ENCODE results near the gene MAML3.
"Not testable (repeated sequence)": the region's sequence is repeated elsewhere in the genome, so short reads cannot be mapped to it uniquely, and the experiment has no call there.

Gene MAML3

DNA sequence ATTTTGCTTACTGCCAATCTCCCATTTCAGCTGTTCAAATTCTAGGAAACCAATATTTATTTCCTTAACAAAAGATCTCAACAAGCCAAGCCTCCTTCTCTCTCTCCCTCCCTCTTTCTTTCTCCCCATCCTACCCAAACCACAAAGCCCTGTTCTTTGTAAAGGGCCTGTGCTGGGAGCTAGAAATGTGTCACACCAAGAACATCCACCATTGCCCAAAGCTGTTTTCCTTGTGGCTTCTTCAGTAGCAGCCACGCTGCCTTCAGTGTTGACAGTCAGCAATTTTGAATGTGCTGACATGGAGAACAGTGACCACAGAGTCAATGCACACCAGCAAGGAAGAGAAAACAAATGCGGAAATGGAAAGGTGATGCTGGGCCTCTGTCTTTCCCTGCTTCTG is 203.0 kb downstream of the MAML3 start:
- Mint-ChIP-seq H3K36me3 (ENCODE audit: low read depth) (peaks cover 8% of the 10 kb centered on the region), H3K9me3 (peaks cover 4% of the 10 kb centered on the region), H3K27ac (peak overlapping the region; percentile 95), H3K27me3 (ENCODE audit: low read depth) (peaks cover 19% of the 10 kb centered on the region), H3K4me3 (peak overlapping the region; percentile 77), H3K4me1 (ENCODE audit: low read depth) (peaks cover 37% of the 10 kb centered on the region)

DNA sequence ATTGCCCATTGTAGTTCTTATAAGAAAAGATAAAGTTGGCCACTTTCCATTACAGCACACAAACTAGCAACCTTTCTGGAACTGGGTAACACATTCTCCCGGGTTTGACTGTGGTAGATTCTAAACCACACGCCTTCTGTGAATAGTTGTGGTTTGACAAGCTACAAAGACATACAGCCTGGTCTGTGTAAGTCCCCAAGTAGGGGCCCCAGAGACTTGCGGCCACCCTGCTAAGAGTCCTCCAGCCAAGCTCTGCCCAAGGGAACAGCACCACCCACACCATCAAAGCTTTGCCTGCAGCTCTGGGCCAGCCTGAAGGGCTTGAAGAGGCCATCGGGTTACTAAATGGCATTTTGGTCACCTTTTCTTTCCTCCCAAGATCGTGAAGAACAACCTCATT is 203.4 kb downstream of the MAML3 start:
- Mint-ChIP-seq H3K27me3 (ENCODE audit: low read depth) (peaks cover 14% of the 10 kb centered on the region), H3K4me1 (ENCODE audit: low read depth) (peaks cover 37% of the 10 kb centered on the region), H3K4me3 (peak overlapping the region; percentile 77), H3K9me3 (peaks cover 4% of the 10 kb centered on the region), H3K27ac (peak overlapping the region; percentile 95), H3K36me3 (ENCODE audit: low read depth) (peaks cover 8% of the 10 kb centered on the region)

DNA sequence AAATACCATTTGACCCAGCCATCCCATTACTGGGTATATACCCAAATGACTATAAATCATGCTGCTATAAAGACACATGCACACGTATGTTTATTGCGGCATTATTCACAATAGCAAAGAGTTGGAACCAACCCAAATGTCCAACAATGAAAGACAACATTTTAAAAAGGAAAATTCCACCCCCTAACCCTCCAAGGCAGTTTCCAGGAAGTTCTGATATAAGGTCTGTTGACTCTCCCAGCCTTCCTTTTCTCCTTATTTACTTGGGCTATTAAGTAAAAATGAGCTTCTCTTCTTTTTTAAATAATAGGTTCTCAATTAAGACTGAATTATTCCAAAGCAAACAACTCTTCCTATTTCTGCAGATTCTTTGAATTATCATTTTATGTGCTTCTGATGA is 209.1 kb downstream of the MAML3 start:
- H3K36me3 Mint-ChIP-seq (ENCODE audit: low read depth); H3K4me3 Mint-ChIP-seq; H3K9me3 Mint-ChIP-seq; H3K27ac Mint-ChIP-seq: not testable (repeated sequence)
- Mint-ChIP-seq H3K27me3 (ENCODE audit: low read depth) (peaks cover 12% of the 10 kb centered on the region), H3K4me1 (ENCODE audit: low read depth) (peaks cover 15% of the 10 kb centered on the region)

DNA sequence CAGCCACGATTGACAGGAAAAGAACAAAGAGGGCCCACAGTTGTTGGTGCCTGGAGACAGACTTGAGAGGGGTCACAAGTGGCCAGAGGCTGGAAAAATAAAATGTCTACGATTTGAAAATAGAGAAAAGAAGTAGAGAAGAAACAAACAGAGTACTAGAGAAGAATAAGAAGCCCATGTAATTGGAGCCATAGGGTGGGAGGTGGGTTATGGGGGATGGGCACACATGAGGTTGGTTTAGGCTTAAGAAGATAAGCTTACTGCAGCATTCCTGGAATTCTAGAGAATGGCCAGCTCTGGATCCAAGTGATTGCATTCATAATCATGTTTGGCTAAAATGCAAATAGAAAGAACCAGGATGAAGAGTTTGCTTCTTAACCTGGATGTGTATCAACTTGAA is 210.7 kb downstream of the MAML3 start:
- Mint-ChIP-seq H3K36me3 (ENCODE audit: low read depth) (peaks cover 2% of the 10 kb centered on the region), H3K9me3 (no peaks in the 10 kb centered on the region), H3K4me1 (ENCODE audit: low read depth) (peaks cover 8% of the 10 kb centered on the region), H3K27ac (no peak overlapping the region), H3K4me3 (no peak overlapping the region), H3K27me3 (ENCODE audit: low read depth) (peaks cover 12% of the 10 kb centered on the region)

DNA sequence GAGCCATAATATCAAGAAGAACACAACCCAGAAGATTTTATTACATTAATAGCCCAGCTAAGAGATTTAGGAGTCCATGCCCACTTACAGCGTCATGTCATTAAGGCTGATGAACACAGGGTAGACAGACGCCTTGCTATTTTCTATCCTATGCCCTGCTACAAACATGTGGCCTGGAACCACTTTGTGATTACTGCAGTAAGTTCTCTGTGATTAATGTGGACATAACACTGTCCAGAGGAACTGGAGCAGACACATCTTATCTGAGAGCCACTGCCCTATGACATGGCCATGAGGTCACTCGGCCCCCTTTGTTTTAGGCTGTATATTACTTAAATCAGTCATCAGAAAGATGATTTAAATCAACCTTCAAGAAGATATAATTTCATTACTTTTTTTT is 211.7 kb downstream of the MAML3 start:
- Mint-ChIP-seq H3K4me1 (ENCODE audit: low read depth) (peaks cover 7% of the 10 kb centered on the region), H3K36me3 (ENCODE audit: low read depth) (peaks cover 2% of the 10 kb centered on the region), H3K27me3 (ENCODE audit: low read depth) (peaks cover 12% of the 10 kb centered on the region), H3K9me3 (no peaks in the 10 kb centered on the region), H3K27ac (no peak overlapping the region), H3K4me3 (no peak overlapping the region)

DNA sequence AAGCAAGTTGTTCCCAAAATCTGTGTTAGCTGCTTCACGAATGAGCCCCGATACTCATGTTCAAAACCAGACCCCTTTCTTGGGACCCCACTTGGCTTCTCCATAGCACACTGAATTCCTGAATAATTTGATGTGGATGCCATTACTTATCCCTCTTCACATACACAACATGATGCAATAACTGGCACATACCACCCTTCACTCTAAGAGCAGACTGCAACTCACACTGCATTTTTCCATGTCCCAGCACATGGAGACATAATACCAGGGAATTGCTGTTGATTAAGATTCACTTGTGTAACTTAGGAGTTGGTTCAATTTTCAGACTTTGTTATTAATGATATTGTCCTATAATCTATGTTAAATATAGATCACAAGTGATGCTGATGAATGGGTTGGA is 213.4 kb downstream of the MAML3 start:
- Mint-ChIP-seq H3K4me1 (ENCODE audit: low read depth) (no peaks in the 10 kb centered on the region), H3K27me3 (ENCODE audit: low read depth) (peaks cover 7% of the 10 kb centered on the region), H3K4me3 (no peak overlapping the region), H3K36me3 (ENCODE audit: low read depth) (no peaks in the 10 kb centered on the region), H3K27ac (no peak overlapping the region), H3K9me3 (no peaks in the 10 kb centered on the region)

DNA sequence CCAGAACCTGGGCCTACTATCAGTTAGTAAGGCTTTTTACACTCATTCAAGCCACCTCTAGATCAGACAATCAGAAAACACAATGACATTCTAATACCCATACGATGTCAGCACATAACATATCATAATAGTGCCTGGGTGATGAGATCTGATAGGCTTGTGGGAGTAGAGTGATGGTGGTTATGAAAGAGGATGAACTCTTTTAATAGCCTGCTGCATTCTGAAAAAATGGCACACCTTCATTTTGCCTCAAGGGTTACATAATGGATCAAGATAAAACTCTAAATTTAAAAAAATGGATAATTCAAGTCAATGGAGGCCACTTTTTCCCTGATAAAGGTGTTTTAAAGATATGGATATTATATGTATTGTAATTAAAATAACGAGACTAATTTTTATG is 215.6 kb downstream of the MAML3 start:
- no peak overlapping the region for H3K27ac Mint-ChIP-seq
- H3K27me3 Mint-ChIP-seq (ENCODE audit: low read depth), result peaks cover 7% of the 10 kb centered on the region
- no peaks in the 10 kb centered on the region for H3K36me3 Mint-ChIP-seq (ENCODE audit: low read depth)
- H3K9me3 Mint-ChIP-seq, result no peaks in the 10 kb centered on the region
- H3K4me1 Mint-ChIP-seq (ENCODE audit: low read depth), result no peaks in the 10 kb centered on the region
- H3K4me3 Mint-ChIP-seq, result no peak overlapping the region

DNA sequence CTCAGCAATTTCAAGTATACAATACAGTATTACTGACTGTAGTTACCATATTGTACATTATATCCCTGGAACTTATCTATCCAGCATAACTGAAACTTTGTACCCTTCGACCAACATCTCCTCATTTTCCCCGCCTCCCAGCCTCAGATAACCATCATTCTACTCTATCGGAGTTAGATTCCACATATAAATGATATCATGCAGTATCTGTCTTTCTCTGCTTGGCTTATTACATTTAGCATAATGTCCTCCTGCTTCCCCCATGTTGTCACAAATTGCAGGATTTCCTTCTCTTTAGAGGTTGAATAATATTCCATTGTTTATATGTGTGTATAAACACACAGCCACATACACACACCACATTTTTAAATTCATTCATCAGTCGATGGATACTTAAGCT is 218.1 kb downstream of the MAML3 start:
- Mint-ChIP-seq H3K9me3 (no peaks in the 10 kb centered on the region), H3K4me1 (ENCODE audit: low read depth) (no peaks in the 10 kb centered on the region), H3K4me3 (no peak overlapping the region), H3K27ac (no peak overlapping the region), H3K27me3 (ENCODE audit: low read depth) (peaks cover 5% of the 10 kb centered on the region), H3K36me3 (ENCODE audit: low read depth) (no peaks in the 10 kb centered on the region)

DNA sequence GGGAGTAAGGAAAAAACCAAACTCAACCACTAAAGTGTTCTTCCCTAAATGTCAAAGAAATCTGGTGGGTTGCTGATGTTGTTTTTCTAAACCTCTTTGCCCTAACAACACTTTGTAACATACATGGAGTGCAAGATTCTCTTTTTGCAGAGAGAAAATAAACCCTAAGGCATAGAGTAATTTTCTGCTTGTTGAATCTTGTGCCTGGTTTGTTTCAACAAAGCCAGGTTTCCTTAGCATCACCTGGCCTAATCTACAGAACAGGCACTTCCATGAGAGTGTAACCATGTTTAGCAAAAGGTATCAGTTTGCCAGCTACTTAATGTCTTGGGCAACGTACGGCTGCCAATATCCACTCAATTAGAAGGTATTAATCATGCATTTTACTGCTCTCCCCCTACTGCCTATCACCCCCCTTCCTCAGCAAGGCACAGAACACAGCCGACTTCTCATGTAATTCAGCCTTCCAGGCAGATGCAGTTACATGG is 219.2 kb downstream of the MAML3 start:
- Mint-ChIP-seq H3K27me3 (ENCODE audit: low read depth) (peaks cover 9% of the 10 kb centered on the region), H3K9me3 (no peaks in the 10 kb centered on the region), H3K4me1 (ENCODE audit: low read depth) (no peaks in the 10 kb centered on the region), H3K27ac (no peak overlapping the region), H3K36me3 (ENCODE audit: low read depth) (no peaks in the 10 kb centered on the region), H3K4me3 (no peak overlapping the region)

DNA sequence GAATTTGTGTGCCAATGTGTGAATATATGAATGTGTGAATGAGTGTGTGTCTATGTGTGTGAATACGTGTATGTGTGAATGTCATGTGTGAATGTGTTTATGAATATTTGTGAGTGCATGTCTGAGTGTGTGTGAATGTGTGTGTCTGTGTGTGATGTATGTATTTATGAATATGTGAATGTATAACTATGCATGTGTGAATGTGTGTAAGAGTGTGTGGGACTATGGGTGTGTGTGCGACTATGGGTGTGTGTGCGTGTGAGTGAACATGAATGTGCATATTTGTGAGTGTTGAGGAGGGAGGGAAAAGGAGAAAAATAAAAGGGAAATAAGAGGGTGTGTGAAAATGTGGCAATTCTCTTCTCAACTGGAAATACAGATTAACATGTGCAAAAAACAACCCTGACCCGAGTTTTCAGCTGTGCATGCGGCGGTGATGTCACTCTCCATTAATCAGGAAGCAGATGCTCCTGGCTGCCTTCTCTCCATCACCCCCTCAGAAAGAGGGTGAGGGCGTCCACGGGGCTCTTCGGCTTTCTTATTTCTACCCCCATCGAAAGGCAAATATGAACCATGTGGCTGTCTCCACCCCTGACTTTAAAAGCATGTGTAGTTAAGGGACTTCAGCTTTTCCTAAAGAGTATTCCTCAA is 219.8 kb downstream of the MAML3 start:
- H3K9me3 Mint-ChIP-seq, result no peaks in the 10 kb centered on the region
- H3K4me3 Mint-ChIP-seq, result no peak overlapping the region
- no peaks in the 10 kb centered on the region for H3K36me3 Mint-ChIP-seq (ENCODE audit: low read depth)
- H3K4me1 Mint-ChIP-seq (ENCODE audit: low read depth), result no peaks in the 10 kb centered on the region
- H3K27ac Mint-ChIP-seq, result no peak overlapping the region
- peaks cover 10% of the 10 kb centered on the region for H3K27me3 Mint-ChIP-seq (ENCODE audit: low read depth)

DNA sequence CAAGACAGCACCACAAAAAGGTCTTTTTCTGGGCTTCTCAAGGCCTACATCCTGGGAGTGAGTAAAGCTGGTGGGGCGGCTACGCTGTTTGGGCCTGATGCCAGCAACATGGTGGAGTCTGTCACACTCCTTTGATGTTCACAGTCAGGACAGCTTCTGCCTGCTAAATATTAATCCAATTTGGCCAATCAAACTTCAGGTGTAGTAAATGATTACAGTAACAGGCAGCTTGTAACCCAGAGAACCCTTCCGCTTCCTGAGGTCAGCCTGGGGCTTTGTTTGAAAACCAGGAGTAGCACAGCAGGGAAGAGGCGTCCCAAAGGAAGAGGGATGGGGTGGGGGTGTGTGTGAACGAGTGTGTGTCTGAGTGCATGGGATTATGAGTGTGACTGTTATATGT is 220.4 kb downstream of the MAML3 start:
- H3K4me1 Mint-ChIP-seq (ENCODE audit: low read depth), result no peaks in the 10 kb centered on the region
- no peaks in the 10 kb centered on the region for H3K9me3 Mint-ChIP-seq
- H3K36me3 Mint-ChIP-seq (ENCODE audit: low read depth), result no peaks in the 10 kb centered on the region
- H3K27ac Mint-ChIP-seq, result no peak overlapping the region
- peaks cover 16% of the 10 kb centered on the region for H3K27me3 Mint-ChIP-seq (ENCODE audit: low read depth)
- H3K4me3 Mint-ChIP-seq, result no peak overlapping the region

DNA sequence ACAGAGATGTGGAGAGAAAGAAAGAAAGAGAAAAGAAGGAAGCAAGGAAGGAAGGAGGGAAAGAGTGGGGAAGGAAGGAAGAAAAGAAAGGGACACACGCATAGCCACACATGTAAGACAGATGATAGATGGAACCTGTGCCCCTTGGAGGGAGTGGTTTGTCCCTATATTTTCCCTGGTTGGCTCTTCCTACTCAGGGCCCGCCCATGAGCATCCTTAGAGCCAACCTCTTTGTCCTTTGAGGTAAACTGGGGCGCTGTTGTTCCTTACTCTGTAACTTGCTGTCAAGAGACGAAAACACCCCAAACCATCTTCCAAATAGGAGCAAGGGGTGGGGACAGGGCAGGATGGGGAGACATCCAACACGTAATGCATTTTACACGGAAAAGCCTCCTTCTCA is 220.9 kb downstream of the MAML3 start:
- Mint-ChIP-seq H3K27ac (no peak overlapping the region), H3K9me3 (no peaks in the 10 kb centered on the region), H3K27me3 (ENCODE audit: low read depth) (peaks cover 20% of the 10 kb centered on the region), H3K36me3 (ENCODE audit: low read depth) (no peaks in the 10 kb centered on the region), H3K4me1 (ENCODE audit: low read depth) (no peaks in the 10 kb centered on the region), H3K4me3 (no peak overlapping the region)

DNA sequence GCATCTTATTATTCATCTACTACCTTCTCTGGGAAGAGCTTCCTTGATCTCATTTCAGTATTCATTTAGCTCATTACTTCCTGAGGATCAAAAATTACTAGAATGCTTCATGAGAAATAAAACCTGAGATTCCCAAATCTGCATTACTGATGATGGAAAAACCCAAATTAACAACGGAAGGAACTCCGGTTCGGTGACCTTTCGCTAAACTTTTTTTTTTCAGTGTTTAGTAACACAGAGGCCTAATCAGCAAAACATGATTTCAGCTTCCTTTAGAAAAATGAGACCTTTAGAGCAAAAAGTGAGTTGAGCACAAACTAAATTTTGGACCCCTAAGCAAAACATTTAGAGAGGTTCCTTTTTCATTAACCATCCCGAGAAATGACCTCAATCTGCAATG is 229.2 kb downstream of the MAML3 start:
- H3K9me3 Mint-ChIP-seq, result no peaks in the 10 kb centered on the region
- no peak overlapping the region for H3K4me3 Mint-ChIP-seq
- no peak overlapping the region for H3K27ac Mint-ChIP-seq
- H3K27me3 Mint-ChIP-seq (ENCODE audit: low read depth), result peaks cover 35% of the 10 kb centered on the region
- H3K4me1 Mint-ChIP-seq (ENCODE audit: low read depth), result no peaks in the 10 kb centered on the region
- no peaks in the 10 kb centered on the region for H3K36me3 Mint-ChIP-seq (ENCODE audit: low read depth)

DNA sequence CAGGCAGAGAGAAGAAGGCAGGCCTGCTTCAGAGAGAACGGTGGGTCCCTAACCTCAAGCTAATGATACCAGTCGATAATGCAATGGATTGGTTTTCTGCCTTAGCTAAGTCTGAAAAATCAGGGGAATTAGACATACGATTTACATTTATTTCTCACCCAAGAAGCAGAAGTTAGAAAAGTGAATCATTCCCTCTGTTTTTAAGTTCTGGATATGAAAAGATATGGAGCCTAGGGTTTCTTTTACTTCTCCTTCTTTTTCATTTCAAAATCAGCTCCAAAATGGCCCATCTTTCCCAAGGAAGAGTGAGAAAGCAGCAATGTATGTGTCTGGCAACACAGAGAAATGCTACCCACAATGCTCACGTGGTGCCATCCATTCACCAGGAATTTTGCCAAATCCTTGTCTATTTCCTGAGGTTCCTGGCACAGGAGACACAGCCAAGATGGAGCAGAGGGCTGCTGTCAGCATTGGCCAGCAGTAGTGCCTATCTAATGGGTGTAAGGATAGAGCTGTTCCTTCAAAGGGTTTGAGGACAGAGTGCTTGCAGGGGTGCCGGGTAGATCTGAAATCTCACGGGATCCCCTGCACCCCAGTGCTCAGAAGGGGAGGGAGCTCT is 231.5 kb downstream of the MAML3 start:
- Mint-ChIP-seq H3K27ac (no peak overlapping the region), H3K27me3 (ENCODE audit: low read depth) (peaks cover 32% of the 10 kb centered on the region), H3K4me1 (ENCODE audit: low read depth) (no peaks in the 10 kb centered on the region), H3K4me3 (no peak overlapping the region), H3K9me3 (no peaks in the 10 kb centered on the region), H3K36me3 (ENCODE audit: low read depth) (no peaks in the 10 kb centered on the region)

DNA sequence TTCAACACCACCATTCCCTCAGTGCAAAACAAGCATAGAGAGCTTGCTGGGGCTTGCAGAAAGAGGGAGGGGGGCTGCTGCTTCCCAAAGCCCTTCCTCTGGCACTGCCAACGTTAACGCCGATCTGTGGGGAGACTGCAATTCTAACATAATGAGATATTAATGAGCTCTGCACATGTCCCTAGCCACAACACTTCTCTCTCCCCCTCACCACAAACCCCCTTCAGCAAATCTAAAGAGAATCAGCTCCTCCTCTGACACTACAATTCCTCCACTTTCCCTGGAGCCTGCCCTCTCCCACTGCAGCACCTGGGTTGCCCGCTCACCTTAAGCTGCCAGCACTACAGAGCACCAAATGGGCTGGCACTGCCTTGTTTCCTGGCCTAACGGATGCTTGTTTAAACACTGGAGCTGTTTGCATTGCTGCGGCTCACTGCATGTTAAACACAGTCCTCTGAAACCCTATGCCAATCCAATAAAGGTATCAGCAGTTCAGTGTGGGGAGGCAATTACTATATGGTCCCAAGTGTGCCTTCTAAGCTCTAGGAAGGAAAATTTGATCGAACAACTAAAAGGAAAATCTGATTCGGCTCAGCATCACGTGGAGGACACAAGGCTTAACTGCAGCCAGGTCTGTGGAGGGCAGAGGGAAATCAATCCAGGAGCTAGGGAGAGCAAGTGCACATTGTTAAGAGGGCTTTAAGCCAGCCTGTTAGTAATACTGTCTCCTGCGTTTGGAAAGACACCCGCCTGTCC is 232.4 kb downstream of the MAML3 start:
- H3K4me3 Mint-ChIP-seq, result no peak overlapping the region
- H3K36me3 Mint-ChIP-seq (ENCODE audit: low read depth), result no peaks in the 10 kb centered on the region
- no peaks in the 10 kb centered on the region for H3K4me1 Mint-ChIP-seq (ENCODE audit: low read depth)
- no peaks in the 10 kb centered on the region for H3K9me3 Mint-ChIP-seq
- H3K27me3 Mint-ChIP-seq (ENCODE audit: low read depth), result peaks cover 32% of the 10 kb centered on the region
- no peak overlapping the region for H3K27ac Mint-ChIP-seq
